MM.1S (cell line): ENCODE data around the gene OPALIN.

ENCODE experiments used
- EZH2 ChIP-seq: fragments of 300-600 bp; sonication (generic); optimal IDR thresholded peaks from 2 replicates; pipeline ENCODE3; 2017; ENCODE audit warnings: low read depth, mild to moderate bottlenecking, antibody characterized with exemption, low read length, mixed read lengths
- TF ChIP-seq, protein P1 (sequence below): fragments of 300-600 bp; sonication (generic); IDR thresholded peaks from 2 replicates; pipeline ENCODE4 v1.5.1; 2016; ENCODE audit warnings: antibody characterized with exemption, low read length, mixed read lengths

DNA sequence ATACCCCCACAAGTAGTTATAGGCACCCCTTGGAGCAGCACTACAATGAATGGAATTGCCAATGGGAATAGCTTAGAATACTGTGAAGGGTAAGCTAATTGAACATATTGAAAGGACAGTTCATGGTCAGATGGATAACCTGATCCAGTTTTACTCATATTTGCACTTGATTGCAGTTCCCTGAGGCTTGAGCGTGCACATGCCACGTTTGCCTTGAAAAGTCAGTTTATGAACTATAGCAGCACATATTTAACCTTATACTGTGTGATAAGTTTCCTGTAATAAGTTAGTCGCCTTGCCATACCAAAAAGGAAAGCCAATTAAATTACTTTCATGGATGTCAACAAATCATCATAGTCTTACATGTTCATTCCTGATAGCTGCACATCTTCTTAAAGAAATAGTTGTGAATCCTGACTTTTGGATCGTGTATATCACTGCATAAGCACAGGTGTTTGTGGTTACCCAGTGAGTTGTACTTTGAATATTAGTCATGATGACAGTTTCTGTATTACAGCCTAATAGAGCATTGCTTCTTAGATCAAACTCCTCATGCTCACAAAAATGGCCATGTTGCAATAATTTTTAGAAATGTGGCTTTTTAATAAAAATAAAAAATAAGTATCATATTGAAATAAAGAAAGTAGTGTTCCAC lies 33.0 kb downstream of the OPALIN start:
- TF ChIP-seq, protein P1, sequence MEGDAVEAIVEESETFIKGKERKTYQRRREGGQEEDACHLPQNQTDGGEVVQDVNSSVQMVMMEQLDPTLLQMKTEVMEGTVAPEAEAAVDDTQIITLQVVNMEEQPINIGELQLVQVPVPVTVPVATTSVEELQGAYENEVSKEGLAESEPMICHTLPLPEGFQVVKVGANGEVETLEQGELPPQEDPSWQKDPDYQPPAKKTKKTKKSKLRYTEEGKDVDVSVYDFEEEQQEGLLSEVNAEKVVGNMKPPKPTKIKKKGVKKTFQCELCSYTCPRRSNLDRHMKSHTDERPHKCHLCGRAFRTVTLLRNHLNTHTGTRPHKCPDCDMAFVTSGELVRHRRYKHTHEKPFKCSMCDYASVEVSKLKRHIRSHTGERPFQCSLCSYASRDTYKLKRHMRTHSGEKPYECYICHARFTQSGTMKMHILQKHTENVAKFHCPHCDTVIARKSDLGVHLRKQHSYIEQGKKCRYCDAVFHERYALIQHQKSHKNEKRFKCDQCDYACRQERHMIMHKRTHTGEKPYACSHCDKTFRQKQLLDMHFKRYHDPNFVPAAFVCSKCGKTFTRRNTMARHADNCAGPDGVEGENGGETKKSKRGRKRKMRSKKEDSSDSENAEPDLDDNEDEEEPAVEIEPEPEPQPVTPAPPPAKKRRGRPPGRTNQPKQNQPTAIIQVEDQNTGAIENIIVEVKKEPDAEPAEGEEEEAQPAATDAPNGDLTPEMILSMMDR, result no peak
- TF ChIP-seq EZH2, result no peak
